ENCODE results near the gene NFATC4. TPM values are rescaled to one million over a fixed set of nuclear protein-coding genes. Genes with fewer than 3 reads are reported as not detected.

Gene NFATC4
- total and polyA plus RNA-seq, 2 of the 4 experiments (the other 2 are of a cell fraction) = 15.6 to 35.8 TPM

DNA sequence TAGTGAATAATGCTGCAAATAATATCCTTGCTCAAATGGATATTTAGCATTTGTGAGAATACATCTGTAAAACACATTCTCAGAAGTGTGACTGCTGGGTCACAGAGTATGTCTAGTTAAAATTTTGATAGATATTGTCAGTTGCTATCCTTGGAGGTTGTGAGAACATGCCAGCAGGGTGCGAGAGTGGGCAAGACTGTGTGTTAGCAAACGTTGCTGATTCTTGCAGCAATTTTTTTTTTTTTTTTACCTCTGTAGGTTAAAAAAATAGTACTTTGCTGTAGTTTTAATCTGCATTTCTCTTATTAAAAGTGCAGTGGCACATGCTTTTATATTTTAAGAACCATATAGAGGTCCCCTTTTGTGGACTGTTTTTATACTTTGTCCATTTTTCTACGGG is 26.3 kb downstream of the NFATC4 start:
- ATAC-seq (ENCODE audit: low read depth) = no peak
- no peak overlapping the region for H2AFZ ChIP-seq (replicated peaks; ENCODE audit: low read length, poor library complexity)

More for the DNA sequence above, 26.3 kb downstream of the NFATC4 start:
- no peak overlapping the region for H3K9ac ChIP-seq (ENCODE audit: low read depth, low read length)
- H2BK20ac ChIP-seq (ENCODE audit: low read depth, low read length) = no peak overlapping the region
- H2AK9ac ChIP-seq (replicated peaks; ENCODE audit: low read depth, low read length, poor library complexity) = no peak overlapping the region
- no peak overlapping the region for H3K4ac ChIP-seq (ENCODE audit: low read depth, low read length)
- peaks cover 0 to 3% of the 10 kb centered on the region in 2 experiments; a peak in 1 of 4 replicates for H3K79me1 ChIP-seq (ENCODE audit: low read depth in 1 of 2, low read length in 2 of 2)
- H4K20me1 ChIP-seq (ENCODE audit: insufficient read depth, low read length) = no peaks in the 10 kb centered on the region
- H4K91ac ChIP-seq (ENCODE audit: insufficient read depth, low read depth, low read length) = no peak overlapping the region
- H3K36me3 ChIP-seq (ENCODE audit: control insufficient read depth, insufficient read depth, low read length) = no peaks in the 10 kb centered on the region
- H4K8ac ChIP-seq (ENCODE audit: low read depth in 2 of 2, low read length in 2 of 2) = no peak overlapping the region
- WGBS, 2 experiments (ENCODE audit: extremely low coverage in 2 of 2, insufficient read length in 1 of 2) = no CpG with 5 or more reads among the region's 3 CpGs
- no peak overlapping the region for H3K14ac ChIP-seq (replicated peaks; ENCODE audit: low read depth, low read length)
- no peaks in the 10 kb centered on the region for H3K9me3 ChIP-seq (ENCODE audit: control insufficient read depth, insufficient read depth, low read length)
- dilution Hi-C loops (cut with HindIII; ENCODE audit: low sequenced_read_pairs, unreplicated experiment) = no loop called here
- H3K18ac ChIP-seq (ENCODE audit: low read depth, low read length) = no peak overlapping the region
- H3K56ac ChIP-seq (ENCODE audit: extremely low read depth, insufficient read depth, low read length) = no peak overlapping the region
- H3K27ac ChIP-seq (ENCODE audit: insufficient read depth, low read length) = no peak overlapping the region
- no peak overlapping the region for H2AK5ac ChIP-seq (ENCODE audit: low read depth, low read length)
- ChIA-PET POLR2A (ENCODE audit: unreplicated experiment) (no interaction called here), CTCF (no interaction called here)
- H2BK15ac ChIP-seq (ENCODE audit: low read depth, low read length) = no peak overlapping the region
- intact Hi-C loops (cut with micrococcal nuclease) = no loop called here
- peaks cover 11% of the 10 kb centered on the region for H3K4me1 ChIP-seq (ENCODE audit: control insufficient read depth, insufficient read depth, low read length)
- H2BK5ac ChIP-seq (ENCODE audit: low read depth, low read length, poor library complexity, severe bottlenecking) = no peak overlapping the region
- 0 out of 2 replicates have a peak, but pooled peaks cover 2% of the 10 kb centered on the region for H3K9me1 ChIP-seq (ENCODE audit: insufficient read depth, low read length)
- BruUV-seq (replicated peaks) = no TSS peak
- no peak overlapping the region for H4K5ac ChIP-seq (ENCODE audit: low read depth, low read length)
- H3K23ac ChIP-seq (ENCODE audit: low read depth, low read length) = no peak overlapping the region
- no peak for DNase-seq
- H3K27me3 ChIP-seq (ENCODE audit: control insufficient read depth, insufficient read depth, low read length) = no peaks in the 10 kb centered on the region
- H3K4me3 ChIP-seq (ENCODE audit: insufficient read depth, low read depth, low read length) = no peak overlapping the region
- no peak overlapping the region for H2BK120ac ChIP-seq (ENCODE audit: low read depth, low read length)
- no peak overlapping the region for H3K4me2 ChIP-seq (ENCODE audit: low read depth, low read length)
- TF ChIP-seq MXI1 (IDR thresholded peaks at IDR 0.05; ENCODE audit: borderline replicate concordance, low read depth, low read length) = no peak
- no peak for TF ChIP-seq MAFK (IDR thresholded peaks at IDR 0.05; ENCODE audit: low read depth, low read length)
- in situ Hi-C loops (cut with MboI; ENCODE audit: low sequenced_read_pairs) = no loop called here

Data from IMR-90 (cell line).